Neural crest cell (in vitro differentiated cells): Measurements from ENCODE around the gene PLEKHA6. TPM values are rescaled to one million over a fixed set of nuclear protein-coding genes. Genes with fewer than 3 reads are reported as not detected.

Experiments
- DNase-seq: peaks from one replicate; pipeline ENCODE4 v3.0.0; 2021; ENCODE audit warnings: low read depth, mixed read lengths, low spot score
- H3K27ac Mint-ChIP-seq: one replicate; pipeline ENCODE4 v1.8.0; 2021; ENCODE audit warnings: mild to moderate bottlenecking, mixed read lengths; ENCODE audit not compliant: unreplicated experiment
- H3K27me3 Mint-ChIP-seq: 2 replicates; pipeline ENCODE4 v1.8.0; 2021; ENCODE audit warnings: low read depth, mild to moderate bottlenecking, mixed read lengths
- H3K36me3 Mint-ChIP-seq: 2 replicates; pipeline ENCODE4 v1.8.0; 2021; ENCODE audit warnings: low read depth, mild to moderate bottlenecking, mixed read lengths
- H3K4me1 Mint-ChIP-seq: 2 replicates; pipeline ENCODE4 v1.8.0; 2021; ENCODE audit warnings: mixed read lengths
- H3K4me3 Mint-ChIP-seq: one replicate; pipeline ENCODE4 v1.8.0; 2021; ENCODE audit warnings: mild to moderate bottlenecking, mixed read lengths
- H3K9me3 Mint-ChIP-seq: 2 replicates; pipeline ENCODE4 v1.8.0; 2021; ENCODE audit warnings: mixed read lengths
- total RNA-seq: library from RNA; stranded (reverse); gene quantifications from 2 replicates; pipeline ENCODE4 v1.2.1, GENCODE V29; 2021
- TF ChIP-seq, protein P1 (sequence below): fragments of 200-600 bp; sonication (generic); conservative IDR thresholded peaks from 2 replicates; pipeline ENCODE4 v1.5.0; 2021; ENCODE audit warnings: antibody characterized with exemption, mild to moderate bottlenecking

PLEKHA6 gene
- total RNA-seq, 1 donor from 2014 or later, result 4.5 TPM

DNA sequence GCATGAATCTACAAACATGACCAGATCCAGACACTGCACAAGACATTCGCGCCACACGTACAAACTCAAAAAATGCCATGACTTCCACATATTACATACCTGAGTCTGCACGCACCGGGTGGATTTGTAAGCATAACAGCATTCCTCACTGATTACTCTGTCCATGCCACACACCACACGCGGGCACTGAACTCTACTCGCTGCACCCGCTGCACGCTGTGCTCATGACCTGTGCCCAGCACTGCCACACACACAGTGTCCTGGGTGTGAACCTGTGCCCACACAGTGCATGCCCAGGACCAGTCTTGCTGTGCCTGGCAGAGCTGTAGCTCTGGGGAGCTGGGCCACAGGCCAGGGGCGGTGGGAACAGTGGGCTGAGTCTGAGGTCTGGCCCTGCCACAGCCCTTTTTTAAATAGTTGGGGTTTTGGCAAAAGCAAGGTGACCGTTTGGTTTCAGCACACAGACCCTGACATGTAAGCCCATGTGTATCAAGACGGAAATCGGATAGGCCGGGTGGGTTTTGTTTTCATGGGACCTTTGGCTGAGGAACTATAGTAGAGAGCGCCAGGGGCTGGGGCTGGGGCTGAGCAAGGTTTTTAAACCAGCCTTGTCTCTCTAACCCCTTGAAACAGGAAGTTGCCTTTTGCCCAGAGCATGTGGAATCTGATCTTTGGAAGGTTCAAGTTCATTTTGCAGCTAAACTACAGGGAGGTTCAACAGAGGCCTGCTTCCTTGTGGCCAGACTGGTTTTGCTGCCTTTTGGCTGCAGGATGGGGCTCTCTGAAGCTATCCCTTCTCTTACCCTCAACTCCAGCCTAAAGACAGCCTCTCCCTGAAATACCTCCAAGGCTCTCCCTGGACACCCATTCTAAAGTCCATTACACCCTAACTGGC lies 133.6 kb downstream of the PLEKHA6 start:
- Mint-ChIP-seq H3K27me3 (peaks cover 11% of the 10 kb centered on the region), H3K4me3 (no peak overlapping the region), H3K27ac (no peak overlapping the region), H3K4me1 (no peaks in the 10 kb centered on the region), H3K9me3 (no peaks in the 10 kb centered on the region), H3K36me3 (no peaks in the 10 kb centered on the region)
- no peak for DNase-seq
- TF ChIP-seq, protein P1, sequence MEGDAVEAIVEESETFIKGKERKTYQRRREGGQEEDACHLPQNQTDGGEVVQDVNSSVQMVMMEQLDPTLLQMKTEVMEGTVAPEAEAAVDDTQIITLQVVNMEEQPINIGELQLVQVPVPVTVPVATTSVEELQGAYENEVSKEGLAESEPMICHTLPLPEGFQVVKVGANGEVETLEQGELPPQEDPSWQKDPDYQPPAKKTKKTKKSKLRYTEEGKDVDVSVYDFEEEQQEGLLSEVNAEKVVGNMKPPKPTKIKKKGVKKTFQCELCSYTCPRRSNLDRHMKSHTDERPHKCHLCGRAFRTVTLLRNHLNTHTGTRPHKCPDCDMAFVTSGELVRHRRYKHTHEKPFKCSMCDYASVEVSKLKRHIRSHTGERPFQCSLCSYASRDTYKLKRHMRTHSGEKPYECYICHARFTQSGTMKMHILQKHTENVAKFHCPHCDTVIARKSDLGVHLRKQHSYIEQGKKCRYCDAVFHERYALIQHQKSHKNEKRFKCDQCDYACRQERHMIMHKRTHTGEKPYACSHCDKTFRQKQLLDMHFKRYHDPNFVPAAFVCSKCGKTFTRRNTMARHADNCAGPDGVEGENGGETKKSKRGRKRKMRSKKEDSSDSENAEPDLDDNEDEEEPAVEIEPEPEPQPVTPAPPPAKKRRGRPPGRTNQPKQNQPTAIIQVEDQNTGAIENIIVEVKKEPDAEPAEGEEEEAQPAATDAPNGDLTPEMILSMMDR, result no peak

DNA sequence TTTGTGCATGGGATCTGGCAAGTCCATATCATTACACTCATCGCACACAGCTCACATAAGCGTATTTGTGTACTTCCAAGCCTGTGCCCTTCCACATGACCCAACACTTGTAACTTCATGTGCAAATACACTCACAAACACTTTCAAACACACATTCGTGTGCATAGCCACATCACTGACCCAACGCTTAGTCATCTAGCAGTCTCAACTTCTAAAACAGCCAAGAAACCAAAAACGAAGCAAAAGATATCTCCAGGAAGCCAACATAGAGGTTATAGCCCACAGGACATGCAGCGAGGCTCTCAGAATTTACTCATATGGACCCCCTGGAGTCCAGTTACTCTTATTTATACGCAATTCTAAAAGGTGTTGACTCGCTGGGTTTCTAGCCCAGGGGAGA lies 135.1 kb downstream of the PLEKHA6 start:
- Mint-ChIP-seq H3K4me3 (no peak overlapping the region), H3K27ac (no peak overlapping the region), H3K36me3 (no peaks in the 10 kb centered on the region), H3K9me3 (no peaks in the 10 kb centered on the region), H3K4me1 (no peaks in the 10 kb centered on the region), H3K27me3 (peaks cover 8% of the 10 kb centered on the region)
- DNase-seq, result no peak
- TF ChIP-seq, protein P1, result no peak

DNA sequence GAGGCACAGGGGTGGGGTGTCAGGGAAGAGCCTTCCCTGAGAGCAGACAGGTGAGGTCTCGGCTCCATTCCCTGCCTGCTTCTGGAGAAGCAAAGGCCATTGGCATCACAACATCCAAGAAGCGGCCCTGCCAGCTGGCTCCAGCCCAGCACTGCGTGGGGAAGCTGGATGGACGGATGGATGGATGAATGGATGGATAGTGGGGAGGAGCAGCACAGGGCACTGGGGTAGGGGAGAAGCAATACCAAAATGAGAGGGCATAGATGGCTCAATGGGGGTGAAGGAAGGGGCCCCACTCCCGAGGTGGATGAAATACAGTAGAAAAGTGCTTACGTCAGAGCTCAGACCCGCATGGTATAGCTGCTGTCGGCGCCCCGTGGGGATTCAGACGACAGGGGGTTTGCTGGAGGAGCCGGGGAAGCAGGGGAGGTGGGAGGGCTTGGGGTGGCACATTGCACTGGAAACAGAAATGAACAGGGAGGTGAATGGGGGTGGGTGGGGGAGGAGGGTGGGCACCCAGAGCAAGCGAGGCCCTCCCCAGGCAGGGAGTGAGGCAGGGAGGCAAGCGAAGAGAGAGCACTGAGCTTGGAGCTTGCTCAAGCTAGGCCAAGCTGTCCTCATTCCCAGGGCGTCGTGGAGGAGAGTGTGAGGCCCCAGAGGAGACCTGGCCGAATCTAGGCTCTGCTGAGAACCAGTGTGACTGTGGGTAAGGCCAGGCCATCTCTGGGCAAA lies 136.4 kb downstream of the PLEKHA6 start:
- H3K4me1 Mint-ChIP-seq, result no peaks in the 10 kb centered on the region
- H3K4me3 Mint-ChIP-seq, result no peak overlapping the region
- no peak for DNase-seq
- no peaks in the 10 kb centered on the region for H3K36me3 Mint-ChIP-seq
- peaks cover 5% of the 10 kb centered on the region for H3K27me3 Mint-ChIP-seq
- H3K27ac Mint-ChIP-seq, result no peak overlapping the region
- H3K9me3 Mint-ChIP-seq, result no peaks in the 10 kb centered on the region
- TF ChIP-seq, protein P1, result no peak

DNA sequence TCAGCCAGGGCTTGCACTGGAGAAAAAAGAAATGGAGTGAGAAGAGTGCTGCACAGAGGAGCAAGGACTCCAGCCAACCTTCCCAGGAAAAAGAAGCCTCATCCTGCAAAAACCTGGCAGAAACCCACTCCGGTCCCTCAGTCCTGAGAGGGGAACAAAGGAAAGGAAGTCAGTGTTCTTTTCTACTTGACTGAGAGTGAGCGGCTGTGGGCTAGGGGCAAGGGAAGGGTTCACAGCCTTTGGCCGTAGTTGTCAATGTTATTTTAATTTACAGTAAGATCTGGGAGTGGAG lies 137.0 kb downstream of the PLEKHA6 start:
- no peak overlapping the region for H3K27ac Mint-ChIP-seq
- no peaks in the 10 kb centered on the region for H3K9me3 Mint-ChIP-seq
- H3K36me3 Mint-ChIP-seq, result no peaks in the 10 kb centered on the region

DNA sequence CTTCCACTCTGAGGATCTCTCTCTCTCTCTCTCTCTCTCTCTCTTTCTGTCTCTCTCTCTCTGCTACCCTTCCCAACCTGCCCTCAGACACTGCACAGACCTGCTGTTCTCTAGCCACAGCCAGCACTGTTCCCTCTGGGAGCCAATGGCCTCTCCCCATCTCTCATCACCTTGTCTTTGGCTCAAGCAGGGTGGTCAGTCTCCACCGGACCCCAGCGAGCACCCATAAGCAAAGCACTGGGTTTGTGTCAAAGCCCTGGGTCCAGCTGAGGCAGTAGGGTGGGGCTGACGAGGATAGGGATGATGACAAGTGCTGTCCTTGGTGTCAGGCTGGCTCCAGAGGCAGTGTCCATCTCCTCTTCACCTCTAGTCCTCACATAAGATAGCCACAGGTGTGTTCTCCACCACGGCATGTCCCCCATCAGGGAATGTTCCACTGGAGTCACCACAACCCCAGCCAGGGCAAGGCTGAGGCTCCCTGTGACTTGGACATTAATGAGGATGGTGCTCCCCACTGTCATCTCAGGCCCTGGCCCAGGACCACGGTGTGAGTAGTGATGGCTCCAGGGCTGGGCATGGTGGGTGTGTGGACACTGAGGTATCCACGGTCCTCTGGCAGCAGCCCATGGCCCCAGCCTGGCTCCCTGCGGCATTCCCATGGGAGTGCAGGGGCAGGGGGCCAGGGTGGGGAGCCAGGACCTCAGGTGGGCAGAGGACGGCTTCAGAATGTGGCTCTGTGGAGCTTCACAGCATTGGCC lies 137.5 kb downstream of the PLEKHA6 start:
- H3K27ac Mint-ChIP-seq, result no peak overlapping the region
- TF ChIP-seq, protein P1, result no peak
- no peak overlapping the region for H3K4me3 Mint-ChIP-seq
- no peaks in the 10 kb centered on the region for H3K4me1 Mint-ChIP-seq
- no peak for DNase-seq
- H3K27me3 Mint-ChIP-seq, result peaks cover 12% of the 10 kb centered on the region
- no peaks in the 10 kb centered on the region for H3K9me3 Mint-ChIP-seq
- H3K36me3 Mint-ChIP-seq, result no peaks in the 10 kb centered on the region

More for the DNA sequence above, 137.0 kb downstream of the PLEKHA6 start:
- Mint-ChIP-seq H3K4me3 (no peak overlapping the region), H3K27me3 (peaks cover 10% of the 10 kb centered on the region), H3K4me1 (no peaks in the 10 kb centered on the region)
- TF ChIP-seq, protein P1, result no peak
- DNase-seq, result no peak
